Endothelial cell of umbilical vein (primary cell): ENCODE data around the gene TMEM121B. TPM values are rescaled to one million over a fixed set of nuclear protein-coding genes. Genes with fewer than 3 reads are reported as not detected.

Experiments used
- BruUV-seq: library from RNA; stranded (reverse); fragments of 400-500 nt; replicated peaks from 2 replicates; lab custom pipeline; 2021; lab: Mats Ljungman, UMichigan
- CTCF ChIA-PET: fragments of 300-600, 350-600 bp; sonication (Branson Sonifier 250); formaldehyde crosslinking; loops from one replicate; lab custom pipeline; 2021; ENCODE audit warnings: antibody characterized with exemption, inconsistent platforms; lab: Charles Lee
- POLR2A ChIA-PET: fragments of 300-600, 350-600 bp; sonication (Branson Sonifier 250); formaldehyde crosslinking; loops from one replicate; lab custom pipeline; 2021; ENCODE audit warnings: antibody characterized with exemption, inconsistent platforms; lab: Charles Lee
- DNase-seq: peaks from one replicate; pipeline ENCODE4 v3.0.0-alpha.2; 2011; ENCODE audit warnings: low read depth, low spot score
- FAIRE-seq: peaks from 2 replicates; lab custom pipeline; 2011; peaks lifted over from hg19 to GRCh38; lab: Jason Lieb, UNC
- H2AFZ ChIP-seq: 2 replicates; pipeline ENCODE4 v1.6.0; 2012; ENCODE audit warnings: low read depth, low read length, control low read depth, inconsistent platforms
- H3K27ac ChIP-seq: 2 replicates; pipeline ENCODE4 v1.5.1; 2011; ENCODE audit warnings: low read depth, mild to moderate bottlenecking, control low read depth, low read length, moderate library complexity; ENCODE audit not compliant: insufficient read depth
- H3K27me3 ChIP-seq, 2 experiments: 2 replicates each; pipeline versions ENCODE4 v1.6.0 to v1.6.1; 2011; ENCODE audit warnings: low read length in 2 of 2, mixed read lengths in 1 of 2; ENCODE audit not compliant: control insufficient read depth in 2 of 2, insufficient read depth in 2 of 2
- H3K36me3 ChIP-seq, 2 experiments: 2 replicates in 1 of 2; 3 replicates in 1 of 2; pipeline ENCODE4 v1.5.1; 2011; ENCODE audit warnings: low read length in 2 of 2, mild to moderate bottlenecking in 1 of 2, moderate library complexity in 1 of 2; ENCODE audit not compliant: control insufficient read depth in 2 of 2, insufficient read depth in 2 of 2; ENCODE audit errors: extremely low read depth in 1 of 2
- H3K4me1 ChIP-seq: 3 replicates; pipeline ENCODE4 v1.5.1; 2011; ENCODE audit warnings: mild to moderate bottlenecking, low read length; ENCODE audit not compliant: control insufficient read depth, insufficient read depth; ENCODE audit errors: extremely low read depth
- H3K4me2 ChIP-seq: 2 replicates; pipeline ENCODE4 v1.6.1; 2011; ENCODE audit warnings: low read length, control low read depth, mixed read lengths; ENCODE audit not compliant: insufficient read depth
- H3K4me3 ChIP-seq, 3 experiments: fragments of 200-600 bp in 1 of 3; sonication (generic), shearing (Covaris generic) in 1 of 3; replicated peaks in 1 of 3; 2 replicates each; pipeline ENCODE4 v1.5.1; 2011 to 2016; ENCODE audit warnings: control low read depth in 3 of 3, low read length in 3 of 3, mild to moderate bottlenecking in 2 of 3, inconsistent platforms in 1 of 3, low read depth in 1 of 3, moderate library complexity in 1 of 3; ENCODE audit not compliant: insufficient read depth in 1 of 3
- H3K79me2 ChIP-seq: 2 replicates; pipeline ENCODE4 v1.6.0; 2012; ENCODE audit warnings: low read length, inconsistent platforms; ENCODE audit not compliant: control insufficient read depth, insufficient read depth
- H3K9ac ChIP-seq: replicated peaks from 2 replicates; pipeline ENCODE3; 2011; ENCODE audit warnings: low read length, control low read depth; ENCODE audit not compliant: insufficient read depth; ENCODE audit errors: extremely low read depth
- H3K9me1 ChIP-seq: replicated peaks from 3 replicates; pipeline ENCODE4 v1.6.0; 2011; ENCODE audit warnings: mild to moderate bottlenecking, low read length; ENCODE audit not compliant: control insufficient read depth, insufficient read depth; ENCODE audit errors: extremely low read depth
- H3K9me3 ChIP-seq: replicated peaks from 2 replicates; pipeline ENCODE4 v1.5.1; 2012; ENCODE audit warnings: low read length, inconsistent platforms; ENCODE audit not compliant: control insufficient read depth, insufficient read depth
- H4K20me1 ChIP-seq: replicated peaks from 2 replicates; pipeline ENCODE3; 2011; ENCODE audit warnings: mild to moderate bottlenecking, low read length; ENCODE audit not compliant: control insufficient read depth, insufficient read depth; ENCODE audit errors: extremely low read depth
- CTCF ChIP-seq, 2 donors: IDR thresholded peaks; 1 replicate in 1 of 2; 2 replicates in 1 of 2; pipeline ENCODE4 v1.5.1; 2011; ENCODE audit warnings: low read length in 2 of 2, mild to moderate bottlenecking in 2 of 2, moderate library complexity in 2 of 2, control low read depth in 1 of 2, inconsistent platforms in 1 of 2, low read depth in 1 of 2; ENCODE audit not compliant: insufficient read depth in 1 of 2; ENCODE audit errors: extremely low read depth in 1 of 2
- EZH2 ChIP-seq: IDR thresholded peaks from 2 replicates; pipeline ENCODE4 v1.6.1; 2012; ENCODE audit warnings: borderline replicate concordance, low read depth, mild to moderate bottlenecking, moderate library complexity, low read length, inconsistent platforms; ENCODE audit not compliant: severe bottlenecking
- FOS ChIP-seq: IDR thresholded peaks from 2 replicates; pipeline ENCODE4 v1.6.1; 2011; ENCODE audit warnings: mild to moderate bottlenecking, low read length, moderate library complexity, borderline replicate concordance; ENCODE audit not compliant: insufficient read depth
- GATA2 ChIP-seq: IDR thresholded peaks from 2 replicates; pipeline ENCODE4 v1.7.0; 2011; ENCODE audit warnings: low read depth, mild to moderate bottlenecking, moderate library complexity, mixed read lengths, low read length; ENCODE audit not compliant: insufficient read length, insufficient read depth
- JUN ChIP-seq: IDR thresholded peaks from 2 replicates; pipeline ENCODE4 v1.6.1; 2011; ENCODE audit warnings: borderline replicate concordance, low read depth; ENCODE audit not compliant: insufficient read length, insufficient read depth
- MAX ChIP-seq: IDR thresholded peaks from 2 replicates; pipeline ENCODE4 v1.6.1; 2011; ENCODE audit not compliant: insufficient read depth, insufficient read length
- MYC ChIP-seq: IDR thresholded peaks from one replicate; pipeline ENCODE4 v1.6.1; 2011; ENCODE audit warnings: mild to moderate bottlenecking, low read depth, low read length
- POLR2A ChIP-seq: IDR thresholded peaks from 2 replicates; pipeline ENCODE4 v1.6.1; 2012; ENCODE audit warnings: low read depth, mild to moderate bottlenecking, control low read depth, low read length
- POLR2AphosphoS5 ChIP-seq: IDR thresholded peaks from 2 replicates; pipeline ENCODE4 v1.6.1; 2012; ENCODE audit warnings: low read depth, mild to moderate bottlenecking, control low read depth, low read length, moderate library complexity; ENCODE audit not compliant: insufficient read depth
- dilution Hi-C: fragments of 300-500 bp; cut with MboI; formaldehyde crosslinking; loops from one replicate; pipeline ENCODE4 v1.15.0; 2019; ENCODE audit warnings: low sequenced_read_pairs; ENCODE audit not compliant: extremely low pct_ligation_motif_present
- intact Hi-C: fragments of 100-400 bp; cut with micrococcal nuclease; formaldehyde crosslinking; loops from one replicate; pipeline ENCODE4 v1.10.0; 2022
- polyA plus RNA-seq, 4 experiments: library from polyadenylated mRNA; depleted of rRNA in 3 of 4; stranded (reverse) in 3 of 4; unstranded in 1 of 4; fragments of >200 nt; gene quantifications; 2 replicates each; pipeline versions ENCODE4 v1.2.1 to v1.2.3, GENCODE V29; 2011 to 2012; ENCODE audit warnings: missing spikeins in 1 of 4
- total RNA-seq: library from RNA; stranded (reverse); gene quantifications from 2 replicates; pipeline ENCODE4 v1.2.3, GENCODE V29; 2021

TMEM121B gene
- total and polyA plus RNA-seq, 2 donors (not counting 3 experiments of a cell fraction or from before 2014, with no cell fraction given) = 0.18 to 0.33 TPM

GRCh38 chr22:17132112-17132511, 11.0 kb upstream of the TMEM121B start:
- CTCF ChIA-PET = interaction anchor here (1.8 kb wide), 1 partner anchor 370 kb away, joined by 5 read pairs; no protein-coding TSS in a partner anchor
- dilution Hi-C loops = no loop called here
- H3K4me3 ChIP-seq = no peak overlapping the region
- no peaks in the 10 kb centered on the region for H3K9me3 ChIP-seq
- no peaks in the 10 kb centered on the region for H4K20me1 ChIP-seq
- H3K27ac ChIP-seq = no peak overlapping the region
- no peaks in the 10 kb centered on the region for H3K79me2 ChIP-seq
- no peak overlapping the region for H2AFZ ChIP-seq
- no peak overlapping the region for H3K9ac ChIP-seq
- no peak for FAIRE-seq
- intact Hi-C loops = no loop called here
- H3K36me3 ChIP-seq = no peaks in the 10 kb centered on the region
- DNase-seq = no peak
- BruUV-seq = no TSS peak
- H3K27me3 ChIP-seq = no peaks in the 10 kb centered on the region
- no peak overlapping the region for H3K4me2 ChIP-seq
- TF ChIP-seq POLR2AphosphoS5 = no peak
- TF ChIP-seq EZH2 = no peak
- no peak for TF ChIP-seq POLR2A
- TF ChIP-seq CTCF (IDR thresholded peaks at IDR 0.05; ENCODE audit: extremely low read depth in 1 of 2, insufficient read depth in 1 of 2, low read depth in 1 of 2, low read length in 2 of 2) = no peak
- TF ChIP-seq MYC = no peak
- TF ChIP-seq FOS = no peak
- TF ChIP-seq JUN = no peak
- TF ChIP-seq MAX = no peak
- TF ChIP-seq GATA2 = no peak
- no peaks in the 10 kb centered on the region for H3K9me1 ChIP-seq
- no peaks in the 10 kb centered on the region for H3K4me1 ChIP-seq
- POLR2A ChIA-PET = interaction anchor here (0.7 kb wide), 1 partner anchor 10 kb away, joined by 5 read pairs; no protein-coding TSS in a partner anchor
